Caco-2 (cell line): ENCODE results near the gene HOXA6. TPM values are rescaled to one million over a fixed set of nuclear protein-coding genes. Genes with fewer than 3 reads are reported as not detected.
A peak's percentile ranks its signal among the peaks of the same experiment; 100 is the strongest.

ENCODE experiments used
- BruUV-seq: library from RNA; stranded (reverse); fragments of 400-500 nt; replicated peaks from 2 replicates; lab custom pipeline; 2021; lab: Mats Ljungman, UMichigan
- CTCF ChIA-PET: fragments of 300-600 bp; sonication (Branson Sonifier 250); formaldehyde crosslinking; loops from one replicate; lab custom pipeline; 2022; ENCODE audit warnings: antibody characterized with exemption; lab: Charles Lee
- POLR2A ChIA-PET: fragments of 300-600 bp; sonication (Branson Sonifier 250); formaldehyde crosslinking; loops from one replicate; lab custom pipeline; 2022; ENCODE audit warnings: antibody characterized with exemption; lab: Charles Lee
- DNase-seq, 2 experiments: peaks; one replicate each; pipeline versions ENCODE4 v3.0.0 to v3.0.0-alpha.2; 2020 to 2022
- H3K27me3 ChIP-seq: replicated peaks from 2 replicates; pipeline ENCODE4 v1.6.0; 2011; ENCODE audit warnings: low read length; ENCODE audit not compliant: control insufficient read depth, insufficient read depth
- H3K36me3 ChIP-seq: 2 replicates; pipeline ENCODE4 v1.5.1; 2011; ENCODE audit warnings: low read length; ENCODE audit not compliant: control insufficient read depth, insufficient read depth
- H3K4me1 ChIP-seq: fragments of 250-450 bp; sonication (Bioruptor Pico); 2 replicates; pipeline ENCODE4 v1.5.1; 2020; ENCODE audit warnings: mild to moderate bottlenecking
- H3K4me3 ChIP-seq: 2 replicates; pipeline ENCODE4 v1.5.1; 2011; ENCODE audit warnings: low read depth, mild to moderate bottlenecking, control low read depth, low read length
- H3K9me3 ChIP-seq: fragments of 250-450 bp; sonication (Bioruptor Pico); 2 replicates; pipeline ENCODE4 v1.5.1; 2020; ENCODE audit warnings: mild to moderate bottlenecking, moderate library complexity
- H3K27ac Mint-ChIP-seq: one replicate; pipeline ENCODE4 v1.8.0; 2022; ENCODE audit warnings: mixed read lengths; ENCODE audit not compliant: unreplicated experiment
- H3K27me3 Mint-ChIP-seq: one replicate; pipeline ENCODE4 v1.8.0; 2022; ENCODE audit warnings: mixed read lengths; ENCODE audit not compliant: insufficient read depth, unreplicated experiment
- H3K36me3 Mint-ChIP-seq: one replicate; pipeline ENCODE4 v1.8.0; 2022; ENCODE audit warnings: mild to moderate bottlenecking, mixed read lengths; ENCODE audit not compliant: insufficient read depth, unreplicated experiment
- H3K4me1 Mint-ChIP-seq: one replicate; pipeline ENCODE4 v1.8.0; 2022; ENCODE audit warnings: low read depth, mixed read lengths; ENCODE audit not compliant: unreplicated experiment
- H3K4me3 Mint-ChIP-seq: one replicate; pipeline ENCODE4 v1.8.0; 2022; ENCODE audit warnings: mild to moderate bottlenecking, moderate library complexity, mixed read lengths; ENCODE audit not compliant: unreplicated experiment
- H3K9me3 Mint-ChIP-seq: one replicate; pipeline ENCODE4 v1.8.0; 2022; ENCODE audit warnings: mixed read lengths; ENCODE audit not compliant: unreplicated experiment
- intact Hi-C: fragments of 100-400 bp; cut with micrococcal nuclease; formaldehyde crosslinking; loops from one replicate; pipeline ENCODE4 v1.10.0; 2022; ENCODE audit not compliant: unreplicated experiment
- total RNA-seq: library from RNA; stranded (reverse); gene quantifications from 2 replicates; pipeline ENCODE4 v1.2.3, GENCODE V29; 2022
- TF ChIP-seq, protein P1 (sequence below), 2 experiments: fragments of 200-600 bp in 1 of 2; IDR thresholded peaks; 1 replicate in 1 of 2; 2 replicates in 1 of 2; pipeline versions ENCODE4 v1.5.1 to v1.8.0; 2011 to 2022; ENCODE audit warnings: antibody characterized with exemption in 1 of 2, control low read depth in 1 of 2, inconsistent platforms in 1 of 2, low read depth in 1 of 2, low read length in 1 of 2, mild to moderate bottlenecking in 1 of 2, moderate library complexity in 1 of 2; ENCODE audit not compliant: insufficient read depth in 1 of 2, severe bottlenecking in 1 of 2, unreplicated experiment in 1 of 2

The HOXA6 gene
- total RNA-seq, 1 experiment from 2014 or later: 5.6 TPM

GRCh38 chr7:27143023-27143949 is 4.3 kb downstream of the HOXA6 start, which contains the start of gene HOXA5:
Gene HOXA5, minus strand, starts transcription at chr7:27143681. Its CDS starts 74 bp downstream, at chr7:27143607.
- H3K4me1 Mint-ChIP-seq: no peaks in the 10 kb centered on the region
- H3K27me3 Mint-ChIP-seq: no peaks in the 10 kb centered on the region
- ChIA-PET CTCF (interaction anchor here (0.6 to 1.5 kb wide), 7 partner anchors 28 to 774 kb away, joined by 3 to 4 read pairs (median 3); partner anchors contain the start of gene SKAP2), POLR2A (interaction anchor here (0.6 to 1.1 kb wide), 2 partner anchors 21 to 281 kb away, joined by 3 to 5 read pairs; no protein-coding TSS in a partner anchor)
- H3K36me3 Mint-ChIP-seq: peaks cover 11% of the 10 kb centered on the region
- peaks cover 9% of the 10 kb centered on the region for H3K4me1 ChIP-seq
- peak within 1 kb of the TSS; percentile 57 for H3K4me3 ChIP-seq
- intact Hi-C loops: no loop called here
- TF ChIP-seq, protein P1, sequence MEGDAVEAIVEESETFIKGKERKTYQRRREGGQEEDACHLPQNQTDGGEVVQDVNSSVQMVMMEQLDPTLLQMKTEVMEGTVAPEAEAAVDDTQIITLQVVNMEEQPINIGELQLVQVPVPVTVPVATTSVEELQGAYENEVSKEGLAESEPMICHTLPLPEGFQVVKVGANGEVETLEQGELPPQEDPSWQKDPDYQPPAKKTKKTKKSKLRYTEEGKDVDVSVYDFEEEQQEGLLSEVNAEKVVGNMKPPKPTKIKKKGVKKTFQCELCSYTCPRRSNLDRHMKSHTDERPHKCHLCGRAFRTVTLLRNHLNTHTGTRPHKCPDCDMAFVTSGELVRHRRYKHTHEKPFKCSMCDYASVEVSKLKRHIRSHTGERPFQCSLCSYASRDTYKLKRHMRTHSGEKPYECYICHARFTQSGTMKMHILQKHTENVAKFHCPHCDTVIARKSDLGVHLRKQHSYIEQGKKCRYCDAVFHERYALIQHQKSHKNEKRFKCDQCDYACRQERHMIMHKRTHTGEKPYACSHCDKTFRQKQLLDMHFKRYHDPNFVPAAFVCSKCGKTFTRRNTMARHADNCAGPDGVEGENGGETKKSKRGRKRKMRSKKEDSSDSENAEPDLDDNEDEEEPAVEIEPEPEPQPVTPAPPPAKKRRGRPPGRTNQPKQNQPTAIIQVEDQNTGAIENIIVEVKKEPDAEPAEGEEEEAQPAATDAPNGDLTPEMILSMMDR (IDR thresholded peaks at IDR 0.05; ENCODE audit: insufficient read depth in 1 of 2, low read depth in 1 of 2, low read length in 1 of 2, severe bottlenecking in 1 of 2, unreplicated experiment in 1 of 2): peak; percentile 60 to 68
- H3K27me3 ChIP-seq: no peaks in the 10 kb centered on the region
- no TSS peak for BruUV-seq
- H3K4me3 Mint-ChIP-seq: peak within 1 kb of the TSS; percentile 78
- DNase-seq: peak; percentile 79 to 81
- no peaks in the 10 kb centered on the region; the same call in 1 of the 2 replicates for H3K36me3 ChIP-seq
- peak within 1 kb of the TSS; percentile 13 for H3K27ac Mint-ChIP-seq
- no peaks in the 10 kb centered on the region for H3K9me3 ChIP-seq
- H3K9me3 Mint-ChIP-seq: no peaks in the 10 kb centered on the region

GRCh38 chr7:27142580-27143022 is 5.0 kb downstream of the HOXA6 start:
- Histone ChIP-seq H3K36me3 (no peaks in the 10 kb centered on the region; the same call in 1 of the 2 replicates), H3K9me3 (no peaks in the 10 kb centered on the region), H3K27me3 (no peaks in the 10 kb centered on the region), H3K4me1 (0 out of 2 replicates have a peak, but pooled peaks cover 6% of the 10 kb centered on the region), H3K4me3 (peak overlapping the region; percentile 57)
- Mint-ChIP-seq H3K27me3 (no peaks in the 10 kb centered on the region), H3K4me3 (peak overlapping the region; percentile 78), H3K9me3 (no peaks in the 10 kb centered on the region), H3K4me1 (no peaks in the 10 kb centered on the region), H3K36me3 (peaks cover 11% of the 10 kb centered on the region), H3K27ac (peak overlapping the region; percentile 13)
- peak in 1 of 2 experiments; percentile 7 for DNase-seq
- POLR2A ChIA-PET: interaction anchor here (1.1 kb wide), 1 partner anchor 21 kb away, joined by 3 read pairs; no protein-coding TSS in a partner anchor
- TF ChIP-seq, protein P1 (IDR thresholded peaks at IDR 0.05; ENCODE audit: insufficient read depth in 1 of 2, low read depth in 1 of 2, low read length in 1 of 2, severe bottlenecking in 1 of 2, unreplicated experiment in 1 of 2): no peak
- CTCF ChIA-PET: interaction anchor here (0.6 to 1.5 kb wide), 3 partner anchors 105 to 289 kb away, joined by 3 to 4 read pairs (median 4); partner anchors contain the start of gene SKAP2
- intact Hi-C loops: no loop called here
- no TSS peak for BruUV-seq
